BLaER1 (cell line): ENCODE measurements around the gene SKI.

Source experiments
- H3K27ac ChIP-seq: shearing (Covaris generic); formaldehyde crosslinking; 2 replicates; pipeline ENCODE4 v1.8.1; 2022
- H3K27me3 ChIP-seq: shearing (Covaris generic); formaldehyde crosslinking; 2 replicates; pipeline ENCODE4 v1.8.1; 2022
- H3K36me3 ChIP-seq: shearing (Covaris generic); formaldehyde crosslinking; 2 replicates; pipeline ENCODE4 v1.8.1; 2022
- H3K4me1 ChIP-seq: shearing (Covaris generic); formaldehyde crosslinking; 2 replicates; pipeline ENCODE4 v1.8.1; 2022
- H3K4me2 ChIP-seq: shearing (Covaris generic); formaldehyde crosslinking; 2 replicates; pipeline ENCODE4 v1.8.1; 2022
- H3K4me3 ChIP-seq: shearing (Covaris generic); formaldehyde crosslinking; 2 replicates; pipeline ENCODE4 v1.8.1; 2022
- H3K9ac ChIP-seq: shearing (Covaris generic); formaldehyde crosslinking; 2 replicates; pipeline ENCODE4 v1.8.1; 2022
- H3K9me3 ChIP-seq: shearing (Covaris generic); formaldehyde crosslinking; 2 replicates; pipeline ENCODE4 v1.8.1; 2022
- H4K20me1 ChIP-seq: shearing (Covaris generic); formaldehyde crosslinking; 2 replicates; pipeline ENCODE4 v1.8.1; 2022
- Cebpa-rat ChIP-seq: shearing (Covaris generic); IDR thresholded peaks from 2 replicates; pipeline ENCODE4 v1.8.1; 2022

Gene SKI

DNA sequence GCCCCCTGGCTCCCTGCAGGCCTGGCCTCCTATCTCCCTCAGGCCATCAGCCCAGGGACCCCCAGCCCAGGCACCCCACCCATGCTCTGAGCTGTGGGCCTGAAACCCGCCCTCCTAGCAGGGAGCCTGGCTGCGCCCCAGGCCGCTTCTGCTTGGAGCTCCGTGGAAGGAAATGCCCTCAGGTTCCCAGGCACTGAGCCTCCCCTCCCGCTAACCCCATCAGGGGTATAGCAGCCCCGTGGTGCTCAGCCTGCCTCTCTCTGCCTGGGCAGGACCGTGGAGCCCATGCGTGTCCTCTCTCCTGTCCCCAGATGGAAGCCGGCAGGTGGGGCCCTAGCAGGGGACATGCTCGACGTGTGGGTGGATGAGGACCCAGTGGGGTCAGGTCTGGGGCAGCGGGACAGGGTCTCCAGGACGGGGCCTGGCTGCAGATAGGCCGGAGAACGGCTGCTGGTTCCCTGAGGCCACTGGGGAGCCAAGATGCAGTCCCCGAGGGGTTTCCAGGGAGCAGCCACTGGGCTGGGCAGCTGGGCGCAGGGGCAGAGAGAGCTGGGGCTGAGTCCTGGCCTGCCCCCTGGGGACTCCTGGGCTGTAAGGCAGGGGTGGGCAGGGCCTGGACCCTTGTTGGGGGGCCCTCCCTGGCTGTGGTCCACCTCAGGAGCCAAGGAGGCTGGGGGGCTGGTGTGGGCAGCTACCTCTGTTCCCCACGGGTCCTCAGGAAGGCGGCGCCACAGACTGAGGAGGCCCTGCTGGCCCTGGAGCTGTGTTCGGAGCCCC lies 87.7 kb downstream of the SKI start:
- Histone ChIP-seq H3K27me3 (peaks cover 24% of the 10 kb centered on the region), H3K4me1 (peaks cover 80% of the 10 kb centered on the region), H4K20me1 (peaks cover 28% of the 10 kb centered on the region), H3K4me3 (peak overlapping the region; percentile 63), H3K36me3 (no peaks in the 10 kb centered on the region), H3K9ac (peak overlapping the region; percentile 71), H3K4me2 (peak overlapping the region; percentile 98), H3K9me3 (no peaks in the 10 kb centered on the region), H3K27ac (peak overlapping the region; percentile 79)
- TF ChIP-seq Cebpa-rat = no peak

DNA sequence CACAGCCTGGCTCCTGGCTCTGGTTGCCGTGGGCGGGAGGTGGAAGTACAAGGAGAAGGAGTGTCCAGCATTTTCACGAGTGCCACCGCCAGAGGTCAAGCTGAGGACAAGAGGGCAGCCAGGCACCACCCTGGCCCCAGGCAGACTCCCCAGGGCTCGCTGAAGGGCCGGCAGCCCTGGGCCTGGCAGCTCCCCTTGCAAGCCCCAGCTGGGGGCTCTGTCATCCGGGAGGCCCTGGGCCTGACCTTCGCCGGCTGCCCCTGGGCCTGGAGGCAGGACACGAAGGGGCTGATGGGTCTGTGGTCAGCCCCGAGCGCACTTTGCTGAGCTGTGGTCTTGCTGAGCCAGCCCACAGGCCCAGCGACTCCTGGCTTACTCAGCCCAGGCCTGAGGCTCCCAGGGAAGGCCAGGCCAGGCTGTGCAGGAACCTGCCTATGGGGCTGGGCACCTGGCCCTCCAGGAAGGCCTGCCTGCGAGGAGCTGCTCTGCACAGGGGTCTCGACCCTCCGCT lies 88.4 kb downstream of the SKI start:
- Histone ChIP-seq H3K27me3 (peaks cover 31% of the 10 kb centered on the region), H3K9ac (peak overlapping the region; percentile 71; the same call in 1 of the 2 replicates), H3K4me2 (peak overlapping the region; percentile 98), H4K20me1 (peaks cover 31% of the 10 kb centered on the region; the same call in 1 of the 2 replicates), H3K27ac (peak overlapping the region; percentile 79; the same call in 1 of the 2 replicates), H3K4me1 (peaks cover 77% of the 10 kb centered on the region), H3K9me3 (no peaks in the 10 kb centered on the region), H3K4me3 (no peak overlapping the region), H3K36me3 (no peaks in the 10 kb centered on the region)
- no peak for TF ChIP-seq Cebpa-rat

DNA sequence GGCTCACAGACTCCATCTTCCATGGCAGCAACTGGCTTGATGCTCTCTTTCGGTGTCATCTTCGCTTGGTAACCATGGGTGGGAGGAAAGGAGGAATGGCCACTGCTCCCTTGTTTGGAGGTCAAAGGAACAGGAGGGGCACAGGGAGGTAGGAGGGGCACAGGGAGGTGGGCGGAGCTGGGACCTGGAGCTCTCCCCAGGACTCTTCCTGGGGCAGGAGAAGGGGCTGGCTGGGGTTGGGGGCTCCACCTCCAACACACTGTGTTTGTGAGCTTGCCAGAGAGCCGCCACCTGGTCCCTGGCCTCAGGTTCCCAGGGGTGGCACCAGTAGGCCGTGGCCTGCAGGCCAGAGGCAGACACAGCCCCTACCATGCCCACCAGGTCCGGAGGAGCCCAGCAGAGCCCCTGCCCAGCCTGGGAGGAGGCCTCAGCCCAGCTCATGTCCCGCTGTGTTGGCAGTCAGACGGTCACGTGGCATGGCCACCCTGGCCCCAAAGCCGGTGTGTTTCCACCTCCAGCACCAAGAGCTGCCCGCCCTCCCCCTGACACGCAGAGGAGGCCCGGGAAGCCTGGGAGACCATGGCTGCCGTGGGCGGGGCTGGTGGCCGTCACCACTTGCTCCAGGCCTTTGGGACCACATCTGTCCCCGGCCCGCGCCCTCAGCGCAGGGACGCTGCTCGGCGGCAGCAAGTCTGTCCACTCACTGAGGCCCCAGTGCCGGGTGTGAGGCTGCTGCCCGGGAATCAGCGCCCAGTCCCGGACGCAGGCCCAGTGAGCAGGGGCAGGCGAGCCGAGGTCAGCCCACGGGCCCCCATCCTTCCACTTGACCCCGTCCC lies 89.3 kb downstream of the SKI start:
- H3K4me2 ChIP-seq = no peak overlapping the region

DNA sequence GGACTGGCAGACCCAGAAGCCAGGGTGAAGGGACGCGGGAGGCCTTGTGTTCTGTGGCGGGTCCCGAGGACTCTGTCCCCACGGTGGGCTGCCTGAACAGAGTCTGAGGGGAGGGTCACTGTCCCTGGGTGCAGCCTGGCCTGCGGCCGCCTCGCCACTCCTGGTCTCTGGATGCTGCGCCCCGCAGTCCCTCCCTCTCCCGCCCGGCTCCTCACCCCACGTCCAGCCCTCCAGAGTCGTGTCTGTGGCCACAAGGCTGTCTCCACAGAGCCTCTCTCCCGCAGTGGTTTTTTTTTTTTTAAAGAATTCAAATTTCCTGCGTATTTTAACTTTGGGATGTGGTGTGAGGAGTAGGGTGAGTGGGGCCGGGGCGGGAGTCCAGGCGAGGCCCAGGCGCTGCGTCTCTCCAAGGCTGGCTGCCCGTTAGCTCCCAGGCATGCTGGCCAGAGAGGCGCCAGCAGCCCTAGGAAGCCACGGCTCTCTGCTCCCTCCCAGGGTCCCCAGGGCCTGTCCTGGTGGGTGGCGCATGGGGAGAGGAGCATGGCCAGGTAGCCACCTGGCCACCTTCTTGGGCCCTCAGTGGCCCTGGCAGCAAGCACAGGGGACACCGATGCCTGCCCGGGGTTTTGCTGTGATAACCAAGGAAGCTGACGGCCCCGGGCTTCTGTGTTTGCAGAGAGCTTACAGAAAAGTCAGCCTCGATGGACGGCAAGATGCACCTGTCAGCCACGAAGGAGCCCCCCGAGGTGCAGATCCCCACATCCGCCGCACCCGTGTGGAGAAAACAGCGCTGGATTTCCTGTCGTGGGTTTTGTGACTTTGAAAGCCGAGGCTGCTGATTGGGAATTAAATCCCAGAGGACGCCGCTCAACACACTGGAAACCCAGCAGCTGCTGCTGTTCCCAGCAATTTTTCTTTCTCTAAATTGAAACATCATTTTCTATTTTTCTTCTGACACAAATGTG lies 90.5 kb downstream of the SKI start:
- no peak overlapping the region for H3K27ac ChIP-seq
- no peaks in the 10 kb centered on the region for H3K9me3 ChIP-seq
- peak overlapping the region; percentile 85 for H3K4me2 ChIP-seq
- H4K20me1 ChIP-seq = peaks cover 33% of the 10 kb centered on the region; the same call in 1 of the 2 replicates
- peaks cover 52% of the 10 kb centered on the region for H3K27me3 ChIP-seq
- no peak for TF ChIP-seq Cebpa-rat
- H3K9ac ChIP-seq = peak overlapping the region; percentile 40; the same call in 1 of the 2 replicates
- H3K4me1 ChIP-seq = peaks cover 70% of the 10 kb centered on the region
- no peaks in the 10 kb centered on the region for H3K36me3 ChIP-seq
- no peak overlapping the region; the same call in 1 of the 2 replicates for H3K4me3 ChIP-seq

More for the DNA sequence above, 89.3 kb downstream of the SKI start:
- Histone ChIP-seq H3K9ac (no peak overlapping the region), H3K4me1 (peaks cover 77% of the 10 kb centered on the region), H3K36me3 (no peaks in the 10 kb centered on the region), H3K27ac (no peak overlapping the region), H3K9me3 (no peaks in the 10 kb centered on the region), H4K20me1 (peaks cover 33% of the 10 kb centered on the region; the same call in 1 of the 2 replicates), H3K27me3 (peaks cover 40% of the 10 kb centered on the region), H3K4me3 (no peak overlapping the region)
- no peak for TF ChIP-seq Cebpa-rat

DNA sequence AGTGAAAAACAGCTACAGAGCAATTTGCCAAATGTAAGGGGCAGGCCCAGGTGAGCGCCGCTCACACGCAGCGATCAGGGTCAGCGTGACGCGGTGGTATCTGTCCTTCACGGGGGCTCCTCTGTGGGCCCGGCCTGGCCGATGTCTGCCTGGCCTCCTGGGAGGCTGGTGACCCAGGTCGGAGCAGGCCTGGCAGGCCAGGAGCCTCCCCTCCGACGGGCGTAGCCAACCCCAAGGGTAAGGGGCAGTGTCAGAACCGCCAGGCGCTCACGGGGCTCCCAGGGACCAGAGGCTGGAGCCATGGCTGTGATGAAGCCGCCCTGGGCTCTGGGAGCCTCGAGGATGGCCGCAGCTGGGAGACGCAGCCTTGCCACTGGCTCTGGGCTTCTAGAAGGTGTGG lies 91.2 kb downstream of the SKI start:
- H3K4me1 ChIP-seq = peaks cover 63% of the 10 kb centered on the region
- no peak overlapping the region for H3K27ac ChIP-seq
- H3K36me3 ChIP-seq = no peaks in the 10 kb centered on the region
- peaks cover 4% of the 10 kb centered on the region for H3K9me3 ChIP-seq
- peaks cover 48% of the 10 kb centered on the region for H3K27me3 ChIP-seq
- no peak overlapping the region; the same call in 1 of the 2 replicates for H3K4me3 ChIP-seq
- peak overlapping the region; percentile 85 for H3K4me2 ChIP-seq
- H3K9ac ChIP-seq = peak overlapping the region; percentile 40; the same call in 1 of the 2 replicates
- H4K20me1 ChIP-seq = peaks cover 33% of the 10 kb centered on the region; the same call in 1 of the 2 replicates
- TF ChIP-seq Cebpa-rat = no peak

DNA sequence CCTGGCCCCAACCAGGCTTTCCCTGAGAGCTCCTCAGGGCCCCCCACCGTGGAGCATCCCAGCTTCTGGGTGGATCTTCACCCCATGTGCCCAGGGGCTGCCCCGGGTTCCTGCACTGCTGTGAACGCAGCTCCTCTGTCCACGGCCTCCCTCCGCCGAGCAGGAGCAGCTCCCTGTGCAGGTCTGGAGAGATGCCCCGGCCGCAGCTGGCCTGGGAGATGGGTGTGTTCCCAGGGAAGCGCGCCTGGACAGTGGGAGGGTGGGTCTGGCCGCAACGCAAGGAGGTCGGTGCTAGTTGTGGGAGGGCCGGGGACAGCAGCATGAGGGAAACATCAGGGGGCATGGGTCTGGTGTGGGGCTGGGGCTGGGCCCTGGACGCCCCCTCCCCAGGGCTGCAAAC lies 91.9 kb downstream of the SKI start:
- Histone ChIP-seq H3K4me1 (peaks cover 61% of the 10 kb centered on the region), H3K4me2 (no peak overlapping the region), H3K9ac (no peak overlapping the region), H3K4me3 (no peak overlapping the region), H3K27me3 (peaks cover 48% of the 10 kb centered on the region), H3K9me3 (peaks cover 11% of the 10 kb centered on the region), H3K36me3 (no peaks in the 10 kb centered on the region), H4K20me1 (peaks cover 33% of the 10 kb centered on the region; the same call in 1 of the 2 replicates), H3K27ac (no peak overlapping the region)
- TF ChIP-seq Cebpa-rat = no peak

DNA sequence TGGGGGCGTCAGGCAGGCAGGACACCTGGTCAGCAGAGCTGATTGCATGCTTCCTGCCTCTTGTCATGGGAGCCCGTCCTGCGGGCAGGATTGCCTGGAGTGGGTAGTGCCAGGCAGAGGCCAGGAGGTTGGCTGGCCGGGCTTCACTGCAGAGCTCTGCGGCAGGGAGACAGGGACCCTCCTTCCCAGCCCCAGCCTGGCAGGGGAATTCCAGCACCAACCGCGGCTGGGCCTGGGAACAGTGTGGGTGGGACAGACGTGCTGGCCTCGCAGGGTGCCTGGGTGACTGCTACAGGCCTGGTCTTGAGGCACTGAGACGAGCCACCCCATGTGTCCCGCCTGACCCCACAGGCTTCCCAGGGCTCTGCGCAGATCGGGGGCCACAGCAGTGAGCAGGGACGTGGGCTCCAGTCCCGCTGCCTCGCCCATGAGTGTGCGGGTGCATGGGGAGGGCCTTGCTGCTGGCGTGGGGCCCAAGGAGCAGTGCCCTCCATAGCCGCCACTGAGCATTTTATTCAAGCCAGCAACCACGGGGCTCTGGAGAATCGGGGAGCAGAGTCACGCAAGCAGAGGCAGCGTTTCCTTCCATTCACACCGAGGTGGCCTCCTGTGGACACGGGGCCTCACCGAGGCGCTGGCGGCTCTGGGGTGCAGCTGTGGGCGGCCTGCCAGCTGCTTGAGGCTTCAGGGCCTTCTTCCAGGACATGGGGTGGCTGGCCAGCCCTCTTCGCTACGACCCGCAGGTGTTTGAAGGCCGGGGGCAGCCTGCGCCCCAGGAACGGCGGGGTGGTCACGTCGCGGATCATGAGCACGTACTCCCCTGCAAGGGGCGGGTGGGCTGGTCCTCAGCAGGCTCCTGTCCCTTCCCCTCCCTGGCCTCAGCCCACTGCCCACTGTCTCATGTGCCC lies 92.9 kb downstream of the SKI start:
- Histone ChIP-seq H3K4me2 (peak overlapping the region; percentile 81), H3K9me3 (peaks cover 21% of the 10 kb centered on the region), H3K27me3 (peaks cover 48% of the 10 kb centered on the region), H3K27ac (no peak overlapping the region), H3K36me3 (no peaks in the 10 kb centered on the region), H3K4me3 (no peak overlapping the region), H3K4me1 (peaks cover 52% of the 10 kb centered on the region), H3K9ac (no peak overlapping the region), H4K20me1 (peaks cover 31% of the 10 kb centered on the region; the same call in 1 of the 2 replicates)
- TF ChIP-seq Cebpa-rat = no peak

DNA sequence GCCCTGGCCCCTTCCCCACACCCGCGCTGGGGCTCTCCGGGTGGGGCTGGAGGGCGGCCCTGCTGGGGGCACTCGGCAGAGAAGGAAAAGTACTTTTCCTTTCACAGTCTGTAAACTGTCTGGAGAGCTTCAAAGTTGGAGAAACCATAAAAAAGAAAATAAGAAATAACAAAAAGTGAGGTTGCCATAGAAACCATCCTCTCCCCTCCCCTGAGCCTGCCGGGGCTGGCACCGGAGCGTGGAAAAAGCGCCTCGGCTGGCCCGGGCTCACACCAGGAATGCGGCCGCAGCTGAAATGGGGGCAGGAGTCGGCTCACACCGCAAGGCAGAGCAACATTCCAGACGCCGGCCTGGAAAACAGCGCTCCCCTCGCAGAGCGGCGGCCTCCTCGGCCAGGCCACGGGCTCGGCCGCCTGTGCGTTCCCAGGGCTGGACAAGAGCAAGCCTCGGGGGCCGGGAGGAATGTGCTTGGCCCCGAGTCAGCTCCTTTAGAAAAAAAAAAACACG lies 94.0 kb downstream of the SKI start:
- no peak overlapping the region for H3K9ac ChIP-seq
- H3K27ac ChIP-seq = no peak overlapping the region
- peaks cover 43% of the 10 kb centered on the region for H3K4me1 ChIP-seq

More for the DNA sequence above, 94.0 kb downstream of the SKI start:
- Histone ChIP-seq H3K27me3 (peaks cover 48% of the 10 kb centered on the region), H4K20me1 (peaks cover 28% of the 10 kb centered on the region; the same call in 1 of the 2 replicates), H3K4me3 (peak overlapping the region; percentile 11; the same call in 1 of the 2 replicates), H3K9me3 (peaks cover 24% of the 10 kb centered on the region), H3K36me3 (no peaks in the 10 kb centered on the region), H3K4me2 (peak overlapping the region; percentile 81)
- no peak for TF ChIP-seq Cebpa-rat
